C4-2B (cell line): ENCODE measurements around the gene KATNAL1.

Experiments
- H3K27ac ChIP-seq: fragments of 450-650 bp; 2 replicates; pipeline ENCODE4 v1.5.1; 2017
- CTCF ChIP-seq: fragments of 450-650 bp; conservative IDR thresholded peaks from 2 replicates; pipeline ENCODE4 v1.5.1; 2017; ENCODE audit warnings: mild to moderate bottlenecking
- ZFX ChIP-seq: fragments of 450-650 bp; IDR thresholded peaks from 2 replicates; pipeline ENCODE4 v1.6.1; 2017

The KATNAL1 gene

GRCh38 chr13:30193279-30194234, 113.8 kb downstream of the KATNAL1 start:
- no peak for TF ChIP-seq ZFX
- TF ChIP-seq CTCF: no peak
- H3K27ac ChIP-seq: no peak overlapping the region

- no peak overlapping the region; the same call in 1 of the 2 replicates for H3K27ac ChIP-seq
- TF ChIP-seq ZFX (no peak), CTCF (no peak)
These were observed 114.8 kb downstream of the KATNAL1 start for GRCh38 chr13:30192320-30193093.

- no peak overlapping the region for H3K27ac ChIP-seq
- TF ChIP-seq CTCF: no peak
- TF ChIP-seq ZFX: no peak
These were observed 115.8 kb downstream of the KATNAL1 start for GRCh38 chr13:30191491-30192100.

DNA sequence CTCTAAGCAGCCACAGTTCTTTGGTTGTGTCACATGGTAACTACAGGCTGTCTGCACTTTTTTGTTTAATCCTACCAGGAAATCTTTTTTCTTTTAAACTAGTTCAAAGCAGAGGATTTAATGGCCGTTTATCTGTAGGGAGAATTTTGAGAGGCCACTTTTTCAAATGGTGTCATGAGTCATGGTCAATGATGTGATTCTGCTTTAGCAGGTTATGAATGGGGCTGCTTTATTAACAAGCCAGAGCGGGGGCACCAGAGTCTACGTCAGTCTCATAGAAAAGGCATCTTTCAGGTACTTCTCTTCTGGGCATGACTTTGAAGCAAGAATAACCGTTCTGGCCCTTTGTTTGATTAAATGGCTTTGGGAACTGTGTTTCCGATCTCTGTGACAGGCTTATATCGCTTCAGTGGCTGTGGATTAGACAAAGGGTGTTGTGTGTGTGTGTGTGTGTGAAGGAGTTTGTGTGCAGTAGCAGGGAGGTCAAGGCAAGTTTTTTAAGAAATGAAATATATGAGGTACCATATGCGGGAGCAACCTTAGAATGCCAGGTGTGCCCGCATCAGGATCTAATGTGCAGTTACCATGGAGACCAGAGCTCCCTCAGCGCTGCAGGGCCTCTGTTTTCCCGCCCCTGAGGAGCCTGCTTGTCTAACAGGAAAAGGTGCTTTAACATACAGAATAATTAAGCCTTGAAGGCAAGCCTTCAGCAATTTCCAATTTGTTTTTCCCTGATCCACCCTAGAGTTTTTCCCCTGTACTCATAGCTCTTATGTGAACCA, 120.5 kb downstream of the KATNAL1 start:
- TF ChIP-seq ZFX (no peak), CTCF (no peak)
- no peak overlapping the region for H3K27ac ChIP-seq

- H3K27ac ChIP-seq: no peak overlapping the region
- no peak for TF ChIP-seq CTCF
- no peak for TF ChIP-seq ZFX
These were observed 125.3 kb downstream of the KATNAL1 start for GRCh38 chr13:30181888-30182651.

DNA sequence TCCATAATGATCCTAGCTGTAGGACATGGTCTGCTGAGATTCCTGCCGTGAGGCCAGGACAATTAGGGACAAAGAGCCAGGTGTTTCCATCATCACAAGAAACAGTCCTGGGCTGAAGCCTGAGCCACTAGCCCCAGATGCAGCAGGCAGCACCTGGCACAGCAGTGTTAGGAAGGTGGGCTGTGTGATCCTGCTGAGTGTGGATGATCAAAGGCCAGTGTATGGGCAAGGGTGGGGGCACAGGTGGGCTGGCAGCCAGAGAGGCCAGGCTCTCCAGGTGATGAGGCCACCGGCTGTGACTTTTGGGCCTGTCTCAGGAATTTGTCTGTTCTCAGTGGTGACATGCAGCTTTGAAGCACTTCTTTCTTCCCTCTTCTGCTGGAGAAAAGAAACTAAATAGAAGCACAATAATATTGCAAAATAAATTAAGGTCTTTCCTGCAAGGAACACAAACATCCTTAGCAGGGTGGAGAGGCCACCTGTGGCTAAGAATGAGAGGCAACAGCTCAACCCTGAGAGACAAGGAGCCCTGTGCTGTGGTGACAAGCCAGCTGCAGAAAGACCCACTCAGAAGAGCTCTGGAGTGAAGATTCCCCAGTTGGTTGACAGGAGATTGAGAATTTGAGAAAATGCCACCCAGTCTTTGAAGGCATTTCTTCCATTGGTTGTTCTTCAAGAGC, 127.6 kb downstream of the KATNAL1 start:
- TF ChIP-seq CTCF (no peak), ZFX (no peak)

More for the DNA sequence above, 127.6 kb downstream of the KATNAL1 start:
- no peak overlapping the region for H3K27ac ChIP-seq
